HepG2 (cell line): Measurements from ENCODE around the gene CYP2J2.

ENCODE experiments used
- ELF4 ChIP-seq: sonication (generic); formaldehyde crosslinking; IDR thresholded peaks from 2 replicates; pipeline ENCODE4 v1.5.0; 2020; ENCODE audit warnings: missing genetic modification reagents, mild to moderate bottlenecking, moderate library complexity, borderline replicate concordance
- FOSL1 ChIP-seq: sonication (generic); formaldehyde crosslinking; IDR thresholded peaks from 2 replicates; pipeline ENCODE4 v1.9.0; 2021; ENCODE audit warnings: missing genetic modification reagents, borderline replicate concordance
- HNRNPK ChIP-seq: fragments of 200-400 bp; formaldehyde crosslinking; IDR thresholded peaks from 2 replicates; pipeline ENCODE4 v1.6.1; 2018; ENCODE audit warnings: low read length, low read depth, moderate library complexity, mild to moderate bottlenecking; ENCODE audit not compliant: poor library complexity, severe bottlenecking
- POLR2A ChIP-seq, 2 experiments: IDR thresholded peaks; 2 replicates each; pipeline ENCODE4 v1.6.1; 2011; ENCODE audit warnings: low read depth in 2 of 2, low read length in 2 of 2, mild to moderate bottlenecking in 1 of 2, moderate library complexity in 1 of 2; ENCODE audit not compliant: insufficient read depth in 1 of 2
- REPIN1 ChIP-seq: sonication (generic); formaldehyde crosslinking; IDR thresholded peaks from 2 replicates; pipeline ENCODE4 v1.8.0; 2022; ENCODE audit warnings: missing genetic modification reagents, low read depth, mild to moderate bottlenecking, borderline replicate concordance
- RNF2 ChIP-seq: fragments of 450-650 bp; conservative IDR thresholded peaks from 2 replicates; pipeline ENCODE4 v1.6.1; 2016; ENCODE audit warnings: low read depth
- SMARCC2 ChIP-seq: fragments of 450-650 bp; IDR thresholded peaks from 2 replicates; pipeline ENCODE4 v1.6.1; 2017; ENCODE audit warnings: antibody characterized with exemption, mild to moderate bottlenecking
- SMC3 ChIP-seq: IDR thresholded peaks from 2 replicates; pipeline ENCODE4 v1.6.1; 2011; ENCODE audit warnings: low read length, improper control_type of control experiment
- ZNF546 ChIP-seq: sonication (generic); formaldehyde crosslinking; conservative IDR thresholded peaks from 2 replicates; pipeline ENCODE4 v1.8.1; 2023; ENCODE audit warnings: mild to moderate bottlenecking, missing genetic modification reagents
- TF ChIP-seq, protein P1 (sequence below): sonication (generic); formaldehyde crosslinking; IDR thresholded peaks from 2 replicates; pipeline ENCODE4 v1.4.0; 2020; ENCODE audit warnings: missing genetic modification reagents
- TF ChIP-seq, protein P2 (sequence below): sonication (generic); formaldehyde crosslinking; IDR thresholded peaks from 2 replicates; pipeline ENCODE4 v1.5.0; 2020; ENCODE audit warnings: mild to moderate bottlenecking, missing genetic modification reagents, borderline replicate concordance
- TF ChIP-seq, protein P3 (sequence below): sonication (generic); formaldehyde crosslinking; IDR thresholded peaks from 2 replicates; pipeline ENCODE4 v1.5.0; 2020; ENCODE audit warnings: mild to moderate bottlenecking, missing genetic modification reagents, moderate library complexity
- TF ChIP-seq, protein P4 (sequence below): sonication (generic); formaldehyde crosslinking; IDR thresholded peaks from 2 replicates; pipeline ENCODE4 v1.5.1; 2020; ENCODE audit warnings: missing genetic modification reagents, mild to moderate bottlenecking, borderline replicate concordance

DNA sequence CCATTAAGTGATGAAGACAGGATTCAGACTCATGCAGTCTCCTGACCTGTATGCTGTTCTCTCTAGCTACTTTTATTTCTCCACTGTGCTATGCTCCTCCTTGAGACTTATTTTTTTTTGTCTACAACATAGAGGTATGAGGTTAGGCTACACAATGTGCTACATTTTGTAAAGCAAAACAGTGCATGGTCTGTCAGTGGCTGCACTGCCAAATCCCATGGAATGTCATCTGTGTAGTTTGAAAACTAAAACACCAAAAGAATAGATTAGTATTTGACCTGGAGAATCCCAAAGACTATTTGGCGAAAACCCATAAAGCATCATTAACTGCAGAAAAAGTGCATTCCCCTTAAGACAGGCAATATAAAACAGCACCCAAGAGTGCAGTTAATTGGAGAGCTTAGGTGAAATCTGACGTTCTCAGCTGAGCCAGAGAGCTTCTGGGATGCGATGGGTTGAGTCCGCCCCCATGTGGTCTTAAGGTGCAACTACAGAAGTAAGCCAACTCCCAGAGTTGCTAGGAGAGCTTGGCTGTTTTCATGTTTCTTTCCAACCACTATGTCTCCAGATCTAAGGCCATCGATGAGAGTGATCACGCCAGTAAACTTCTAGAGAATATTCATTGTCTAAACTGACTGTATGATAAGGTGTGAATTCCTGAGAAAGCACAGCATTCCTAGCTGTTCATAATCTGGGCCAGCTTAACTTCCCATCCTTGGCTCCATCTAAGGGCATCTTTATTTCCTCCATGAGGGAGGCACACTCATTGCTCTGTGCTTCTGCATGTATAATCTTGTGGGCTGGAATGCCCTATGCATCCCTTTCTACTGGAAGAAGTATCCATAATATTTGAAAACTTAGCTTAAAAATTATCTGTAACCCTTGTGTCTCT, 20.7 kb upstream of the CYP2J2 start:
- TF ChIP-seq, protein P1, sequence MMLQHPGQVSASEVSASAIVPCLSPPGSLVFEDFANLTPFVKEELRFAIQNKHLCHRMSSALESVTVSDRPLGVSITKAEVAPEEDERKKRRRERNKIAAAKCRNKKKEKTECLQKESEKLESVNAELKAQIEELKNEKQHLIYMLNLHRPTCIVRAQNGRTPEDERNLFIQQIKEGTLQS: no peak
- TF ChIP-seq RNF2 (no peak), REPIN1 (CRISPR knock-in tag) (no peak), SMC3 (peak; percentile 99), SMARCC2 (no peak), HNRNPK (no peak), ELF4 (CRISPR knock-in tag) (no peak), FOSL1 (CRISPR knock-in tag) (no peak), POLR2A (IDR thresholded peaks at IDR 0.05; ENCODE audit: insufficient read depth in 1 of 2, low read depth in 2 of 2, low read length in 2 of 2) (no peak), ZNF546 (CRISPR knock-in tag) (no peak)
- TF ChIP-seq, protein P2, sequence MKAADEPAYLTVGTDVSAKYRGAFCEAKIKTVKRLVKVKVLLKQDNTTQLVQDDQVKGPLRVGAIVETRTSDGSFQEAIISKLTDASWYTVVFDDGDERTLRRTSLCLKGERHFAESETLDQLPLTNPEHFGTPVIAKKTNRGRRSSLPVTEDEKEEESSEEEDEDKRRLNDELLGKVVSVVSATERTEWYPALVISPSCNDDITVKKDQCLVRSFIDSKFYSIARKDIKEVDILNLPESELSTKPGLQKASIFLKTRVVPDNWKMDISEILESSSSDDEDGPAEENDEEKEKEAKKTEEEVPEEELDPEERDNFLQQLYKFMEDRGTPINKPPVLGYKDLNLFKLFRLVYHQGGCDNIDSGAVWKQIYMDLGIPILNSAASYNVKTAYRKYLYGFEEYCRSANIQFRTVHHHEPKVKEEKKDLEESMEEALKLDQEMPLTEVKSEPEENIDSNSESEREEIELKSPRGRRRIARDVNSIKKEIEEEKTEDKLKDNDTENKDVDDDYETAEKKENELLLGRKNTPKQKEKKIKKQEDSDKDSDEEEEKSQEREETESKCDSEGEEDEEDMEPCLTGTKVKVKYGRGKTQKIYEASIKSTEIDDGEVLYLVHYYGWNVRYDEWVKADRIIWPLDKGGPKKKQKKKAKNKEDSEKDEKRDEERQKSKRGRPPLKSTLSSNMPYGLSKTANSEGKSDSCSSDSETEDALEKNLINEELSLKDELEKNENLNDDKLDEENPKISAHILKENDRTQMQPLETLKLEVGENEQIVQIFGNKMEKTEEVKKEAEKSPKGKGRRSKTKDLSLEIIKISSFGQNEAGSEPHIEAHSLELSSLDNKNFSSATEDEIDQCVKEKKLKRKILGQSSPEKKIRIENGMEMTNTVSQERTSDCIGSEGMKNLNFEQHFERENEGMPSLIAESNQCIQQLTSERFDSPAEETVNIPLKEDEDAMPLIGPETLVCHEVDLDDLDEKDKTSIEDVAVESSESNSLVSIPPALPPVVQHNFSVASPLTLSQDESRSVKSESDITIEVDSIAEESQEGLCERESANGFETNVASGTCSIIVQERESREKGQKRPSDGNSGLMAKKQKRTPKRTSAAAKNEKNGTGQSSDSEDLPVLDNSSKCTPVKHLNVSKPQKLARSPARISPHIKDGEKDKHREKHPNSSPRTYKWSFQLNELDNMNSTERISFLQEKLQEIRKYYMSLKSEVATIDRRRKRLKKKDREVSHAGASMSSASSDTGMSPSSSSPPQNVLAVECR (CRISPR knock-in tag): no peak
- TF ChIP-seq, protein P3, sequence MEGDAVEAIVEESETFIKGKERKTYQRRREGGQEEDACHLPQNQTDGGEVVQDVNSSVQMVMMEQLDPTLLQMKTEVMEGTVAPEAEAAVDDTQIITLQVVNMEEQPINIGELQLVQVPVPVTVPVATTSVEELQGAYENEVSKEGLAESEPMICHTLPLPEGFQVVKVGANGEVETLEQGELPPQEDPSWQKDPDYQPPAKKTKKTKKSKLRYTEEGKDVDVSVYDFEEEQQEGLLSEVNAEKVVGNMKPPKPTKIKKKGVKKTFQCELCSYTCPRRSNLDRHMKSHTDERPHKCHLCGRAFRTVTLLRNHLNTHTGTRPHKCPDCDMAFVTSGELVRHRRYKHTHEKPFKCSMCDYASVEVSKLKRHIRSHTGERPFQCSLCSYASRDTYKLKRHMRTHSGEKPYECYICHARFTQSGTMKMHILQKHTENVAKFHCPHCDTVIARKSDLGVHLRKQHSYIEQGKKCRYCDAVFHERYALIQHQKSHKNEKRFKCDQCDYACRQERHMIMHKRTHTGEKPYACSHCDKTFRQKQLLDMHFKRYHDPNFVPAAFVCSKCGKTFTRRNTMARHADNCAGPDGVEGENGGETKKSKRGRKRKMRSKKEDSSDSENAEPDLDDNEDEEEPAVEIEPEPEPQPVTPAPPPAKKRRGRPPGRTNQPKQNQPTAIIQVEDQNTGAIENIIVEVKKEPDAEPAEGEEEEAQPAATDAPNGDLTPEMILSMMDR (CRISPR knock-in tag): peak; percentile 96
- TF ChIP-seq, protein P4, sequence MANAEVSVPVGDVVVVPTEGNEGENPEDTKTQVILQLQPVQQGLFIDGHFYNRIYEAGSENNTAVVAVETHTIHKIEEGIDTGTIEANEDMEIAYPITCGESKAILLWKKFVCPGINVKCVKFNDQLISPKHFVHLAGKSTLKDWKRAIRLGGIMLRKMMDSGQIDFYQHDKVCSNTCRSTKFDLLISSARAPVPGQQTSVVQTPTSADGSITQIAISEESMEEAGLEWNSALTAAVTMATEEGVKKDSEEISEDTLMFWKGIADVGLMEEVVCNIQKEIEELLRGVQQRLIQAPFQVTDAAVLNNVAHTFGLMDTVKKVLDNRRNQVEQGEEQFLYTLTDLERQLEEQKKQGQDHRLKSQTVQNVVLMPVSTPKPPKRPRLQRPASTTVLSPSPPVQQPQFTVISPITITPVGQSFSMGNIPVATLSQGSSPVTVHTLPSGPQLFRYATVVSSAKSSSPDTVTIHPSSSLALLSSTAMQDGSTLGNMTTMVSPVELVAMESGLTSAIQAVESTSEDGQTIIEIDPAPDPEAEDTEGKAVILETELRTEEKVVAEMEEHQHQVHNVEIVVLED (CRISPR knock-in tag): no peak
